ENCODE results near the gene SPC24.

SPC24 gene

DNA sequence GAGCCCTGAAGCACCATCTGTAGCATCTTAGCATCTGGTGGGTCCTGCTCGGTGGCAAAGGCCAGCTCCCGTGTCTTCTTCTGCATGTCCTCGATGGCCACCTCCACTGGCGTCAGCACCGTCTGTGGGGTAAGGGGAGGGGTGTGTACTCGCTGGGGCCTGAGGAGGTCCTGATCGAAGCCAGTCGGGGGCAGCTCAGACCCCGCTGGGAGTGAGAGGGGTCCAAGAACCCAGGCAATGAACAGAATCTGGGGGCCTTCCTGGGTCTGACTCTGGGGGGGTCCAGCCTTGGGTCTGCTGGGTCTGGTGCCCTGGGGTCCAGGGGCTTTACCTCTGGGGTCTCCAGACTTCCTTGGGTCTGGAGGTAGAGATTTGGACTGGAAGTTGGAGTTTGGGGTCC is 45.3 kb upstream of the SPC24 start:
- TF ChIP-seq, protein P1, sequence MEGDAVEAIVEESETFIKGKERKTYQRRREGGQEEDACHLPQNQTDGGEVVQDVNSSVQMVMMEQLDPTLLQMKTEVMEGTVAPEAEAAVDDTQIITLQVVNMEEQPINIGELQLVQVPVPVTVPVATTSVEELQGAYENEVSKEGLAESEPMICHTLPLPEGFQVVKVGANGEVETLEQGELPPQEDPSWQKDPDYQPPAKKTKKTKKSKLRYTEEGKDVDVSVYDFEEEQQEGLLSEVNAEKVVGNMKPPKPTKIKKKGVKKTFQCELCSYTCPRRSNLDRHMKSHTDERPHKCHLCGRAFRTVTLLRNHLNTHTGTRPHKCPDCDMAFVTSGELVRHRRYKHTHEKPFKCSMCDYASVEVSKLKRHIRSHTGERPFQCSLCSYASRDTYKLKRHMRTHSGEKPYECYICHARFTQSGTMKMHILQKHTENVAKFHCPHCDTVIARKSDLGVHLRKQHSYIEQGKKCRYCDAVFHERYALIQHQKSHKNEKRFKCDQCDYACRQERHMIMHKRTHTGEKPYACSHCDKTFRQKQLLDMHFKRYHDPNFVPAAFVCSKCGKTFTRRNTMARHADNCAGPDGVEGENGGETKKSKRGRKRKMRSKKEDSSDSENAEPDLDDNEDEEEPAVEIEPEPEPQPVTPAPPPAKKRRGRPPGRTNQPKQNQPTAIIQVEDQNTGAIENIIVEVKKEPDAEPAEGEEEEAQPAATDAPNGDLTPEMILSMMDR (IDR thresholded peaks at IDR 0.05; ENCODE audit: control insufficient read depth, extremely low read depth, insufficient read depth) = no peak
- no peak overlapping the region for H3K4me3 ChIP-seq (ENCODE audit: low read depth, low read length)
- DNase-seq (ENCODE audit: low read depth) = no peak

DNA sequence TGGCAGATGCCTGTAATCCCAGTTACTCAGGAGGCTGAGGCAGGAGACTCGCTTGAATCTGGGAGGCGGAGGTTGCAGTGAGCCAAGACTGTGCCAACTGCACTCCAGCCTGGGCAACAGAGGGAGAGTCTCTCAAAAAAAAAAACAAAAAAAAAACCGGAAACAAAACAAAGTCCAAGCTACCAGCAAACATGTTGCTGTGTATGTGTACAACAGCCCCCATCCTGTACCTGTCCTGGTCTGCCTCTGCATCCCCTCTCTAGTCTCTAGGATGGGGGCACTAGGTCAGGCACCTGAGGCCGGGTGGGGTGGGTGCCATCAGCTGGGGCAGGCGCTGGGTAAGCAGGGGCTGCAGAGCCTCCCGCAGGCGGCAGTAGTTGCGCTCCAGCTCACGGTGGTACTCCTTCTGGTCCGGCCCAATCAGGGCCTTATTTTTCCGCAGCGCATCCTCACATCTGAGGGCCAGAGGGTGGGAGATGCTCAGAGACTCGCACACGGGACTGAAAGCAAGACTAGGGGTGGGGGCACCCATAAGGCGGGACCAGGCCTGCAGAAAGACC is 44.5 kb upstream of the SPC24 start:
- H3K4me3 ChIP-seq (ENCODE audit: low read depth, low read length) = no peak overlapping the region
- no peak for DNase-seq (ENCODE audit: low read depth)
- TF ChIP-seq, protein P1 (IDR thresholded peaks at IDR 0.05; ENCODE audit: control insufficient read depth, extremely low read depth, insufficient read depth) = no peak

DNA sequence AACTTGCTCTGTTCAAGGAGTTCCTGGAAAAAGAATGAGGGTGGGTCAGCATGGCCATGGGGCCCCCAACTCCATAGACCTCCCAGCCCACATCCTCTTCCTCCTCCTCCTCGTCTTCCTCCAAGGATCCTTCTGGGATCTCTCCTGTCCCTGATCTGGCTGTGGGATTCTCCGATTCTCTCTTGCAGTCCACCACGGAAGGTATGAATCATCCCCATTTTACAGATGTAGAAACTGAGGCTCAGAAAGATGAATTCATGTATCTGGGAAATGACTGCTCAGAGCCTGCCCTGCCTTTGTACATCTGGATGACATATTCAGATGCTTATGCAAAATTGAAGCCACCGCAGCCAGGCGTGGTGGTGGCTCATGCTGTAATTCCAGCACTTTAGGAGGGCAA is 43.9 kb upstream of the SPC24 start:
- H3K4me3 ChIP-seq (ENCODE audit: low read depth, low read length) = no peak overlapping the region
- TF ChIP-seq, protein P1 (IDR thresholded peaks at IDR 0.05; ENCODE audit: control insufficient read depth, extremely low read depth, insufficient read depth) = no peak
- DNase-seq (ENCODE audit: low read depth) = no peak

DNA sequence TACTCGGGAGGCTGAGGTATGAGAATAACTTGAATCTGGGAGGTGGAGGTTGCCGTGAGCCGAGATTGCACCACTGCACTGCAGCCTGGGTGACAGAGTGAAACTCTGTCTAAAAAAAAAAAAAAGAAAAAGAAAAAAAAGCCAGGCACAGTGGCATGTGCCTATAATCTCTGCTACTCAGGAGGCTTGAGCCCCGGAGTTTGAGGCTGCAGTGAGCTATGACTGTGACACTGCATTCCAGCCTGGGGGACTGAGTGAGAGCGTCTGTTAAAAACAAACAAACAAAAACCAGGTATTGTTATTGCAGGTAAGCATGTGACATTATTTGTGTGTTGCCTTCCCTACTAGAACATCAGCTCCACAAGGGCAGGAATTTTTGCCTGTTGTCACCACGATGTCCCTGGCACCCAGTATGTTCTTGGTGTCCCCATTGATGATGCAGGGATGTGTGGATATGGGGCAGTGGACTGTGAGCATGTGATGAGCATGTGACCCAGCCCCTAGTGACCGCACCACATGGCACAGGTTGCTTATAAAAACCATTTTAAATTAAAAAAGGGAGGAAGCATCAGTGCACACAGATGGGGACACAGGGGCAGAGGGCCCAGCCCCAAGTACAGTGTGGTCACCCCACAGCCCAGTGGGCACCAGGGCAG is 43.3 kb upstream of the SPC24 start:
- DNase-seq (ENCODE audit: low read depth) = no peak
- no peak overlapping the region for H3K4me3 ChIP-seq (ENCODE audit: low read depth, low read length)
- TF ChIP-seq, protein P1 (IDR thresholded peaks at IDR 0.05; ENCODE audit: control insufficient read depth, extremely low read depth, insufficient read depth) = no peak

DNA sequence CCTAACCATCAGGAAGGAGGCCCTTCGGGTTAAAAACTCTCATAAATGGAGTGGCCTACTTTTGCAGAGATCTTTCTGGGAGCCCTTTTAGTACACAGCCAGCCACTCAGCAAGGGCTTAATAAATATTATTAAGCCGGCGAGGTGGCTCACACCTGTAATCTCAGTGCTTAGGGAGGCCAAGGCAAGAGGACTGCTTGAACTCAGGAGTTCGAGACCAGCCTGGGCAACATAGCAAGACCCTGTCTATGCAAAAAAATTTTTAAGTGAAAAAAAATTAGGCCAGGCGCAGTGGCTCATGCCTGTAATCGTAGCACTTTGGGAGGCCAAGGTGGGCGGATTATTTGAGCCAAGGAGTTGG is 42.6 kb upstream of the SPC24 start:
- no peak for DNase-seq (ENCODE audit: low read depth)
- TF ChIP-seq, protein P1 (IDR thresholded peaks at IDR 0.05; ENCODE audit: control insufficient read depth, extremely low read depth, insufficient read depth) = no peak
- peak overlapping the region; percentile 81 for H3K4me3 ChIP-seq (ENCODE audit: low read depth, low read length)

DNA sequence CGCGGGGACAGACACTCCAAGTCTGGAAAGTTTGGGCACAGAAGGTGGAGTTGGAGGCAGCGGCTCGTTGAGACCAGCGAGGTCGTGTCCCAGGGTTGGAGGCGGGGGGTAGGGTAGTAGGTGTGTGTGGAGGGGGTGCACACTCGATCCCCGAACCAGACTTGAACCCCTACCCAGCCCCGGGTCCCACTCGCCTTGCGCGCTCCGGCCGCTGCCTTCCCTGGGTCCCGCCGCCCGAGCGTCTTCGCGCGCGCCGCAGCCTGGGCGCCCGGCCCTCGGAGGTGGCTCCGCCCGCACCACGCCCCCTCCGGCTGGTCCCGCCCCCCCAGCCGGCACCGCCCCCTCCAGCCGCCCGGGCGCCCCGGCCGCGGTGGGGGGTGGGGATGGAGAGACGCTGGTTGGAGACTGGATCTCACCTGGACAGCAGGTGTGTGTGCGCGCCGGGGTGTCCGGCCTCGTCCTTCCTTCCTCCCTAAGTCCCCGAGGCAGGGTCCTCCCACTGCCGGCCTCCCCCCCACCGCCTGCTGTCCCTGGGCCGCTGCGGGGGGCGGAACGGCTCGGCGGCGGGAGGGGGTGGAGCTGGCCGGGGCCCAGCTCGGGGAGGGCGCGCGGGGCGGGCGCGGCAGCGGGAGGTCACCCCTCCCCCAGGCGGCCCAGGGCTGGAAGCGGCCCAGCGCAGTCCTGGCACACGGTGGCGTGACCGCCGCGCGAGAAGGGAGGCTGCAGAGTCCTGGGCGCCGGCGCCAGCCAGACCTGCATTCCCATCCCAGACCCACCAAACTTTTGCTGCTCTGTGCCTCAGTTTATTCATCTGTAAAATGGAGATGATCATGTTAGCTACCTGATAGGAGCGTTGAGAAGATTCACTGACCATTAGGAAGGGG is 42.0 kb upstream of the SPC24 start, which contains the start of gene KANK2:
Gene KANK2, minus strand, starts transcription at position 255 of the 884 bp plus-strand sequence. CDS start 3,034 bp downstream, outside the sequence.
- H3K4me3 ChIP-seq (ENCODE audit: low read depth, low read length) = peak within 1 kb of the TSS; percentile 81
- DNase-seq (ENCODE audit: low read depth) = peak; percentile 78
- TF ChIP-seq, protein P1 (IDR thresholded peaks at IDR 0.05; ENCODE audit: control insufficient read depth, extremely low read depth, insufficient read depth) = no peak; the same call in 1 of the 2 replicates

Measured in LNCaP clone FGC (cell line).